ENCODE results near the gene SELENOP. TPM values are rescaled to one million over a fixed set of nuclear protein-coding genes. Genes with fewer than 3 reads are reported as not detected.

Gene SELENOP
- polyA plus RNA-seq (2013, experiment 1 of 2) = 57.0 TPM
- polyA plus RNA-seq (2013, experiment 2 of 2) = 60.6 TPM

- H3K4me2 ChIP-seq (ENCODE audit: low read length, poor library complexity, severe bottlenecking) = peak within 1 kb of the TSS; percentile 39
- no peak within 1 kb of the TSS for H4K8ac ChIP-seq (ENCODE audit: low read length)
- H3K18ac ChIP-seq (ENCODE audit: low read depth in 1 of 2, low read length in 2 of 2) = peak within 1 kb of the TSS; percentile 75
- no peak within 1 kb of the TSS for H3K14ac ChIP-seq (ENCODE audit: low read length in 2 of 2)
- no peaks in the 10 kb centered on the region for H3K79me1 ChIP-seq (replicated peaks; ENCODE audit: low read length, poor library complexity, severe bottlenecking)
- no peak within 1 kb of the TSS for H2BK15ac ChIP-seq (ENCODE audit: low read depth, poor library complexity, severe bottlenecking)
- no peak within 1 kb of the TSS for H2BK5ac ChIP-seq (ENCODE audit: low read depth, low read length, poor library complexity, severe bottlenecking)
- peak within 1 kb of the TSS; percentile 79 for H2BK120ac ChIP-seq (ENCODE audit: low read depth, low read length)
- no peak within 1 kb of the TSS for H3K27ac ChIP-seq (ENCODE audit: low read length, poor library complexity, severe bottlenecking)
- 29% methylated on average over 4 of the region's 8 CpGs for WGBS
- peak within 1 kb of the TSS in 1 of 2 experiments; percentile 84 for H3K4me3 ChIP-seq (ENCODE audit: insufficient read depth in 1 of 2, low read depth in 1 of 2, low read length in 2 of 2)
- no peak within 1 kb of the TSS for H3K23ac ChIP-seq (ENCODE audit: low read length in 2 of 2)
- H3K9me3 ChIP-seq (ENCODE audit: control insufficient read depth, low read length) = no peaks in the 10 kb centered on the region
- no peak within 1 kb of the TSS for H2AFZ ChIP-seq (ENCODE audit: low read depth, low read length)
- H3K36me3 ChIP-seq (ENCODE audit: control insufficient read depth in 1 of 2, insufficient read depth in 2 of 2, low read depth in 1 of 2, low read length in 2 of 2) = peaks cover 0 to 20% of the 10 kb centered on the region in 2 experiments
- H4K91ac ChIP-seq (ENCODE audit: low read length) = no peak within 1 kb of the TSS
- H2AK5ac ChIP-seq (ENCODE audit: low read length, severe bottlenecking) = no peak within 1 kb of the TSS
- H3K9ac ChIP-seq (ENCODE audit: low read length) = peak within 1 kb of the TSS; percentile 95
- DNase-seq = peak; percentile 92
- no peaks in the 10 kb centered on the region for H3K27me3 ChIP-seq (ENCODE audit: control insufficient read depth in 1 of 2, insufficient read depth in 1 of 2, low read length in 2 of 2)
- H3K4me1 ChIP-seq (ENCODE audit: control insufficient read depth, insufficient read depth, low read depth, low read length) = peaks cover 3% of the 10 kb centered on the region
- peak within 1 kb of the TSS in 1 of 2 experiments; percentile 28 for H3K4ac ChIP-seq (ENCODE audit: low read depth in 1 of 2, low read length in 2 of 2)
- H2BK12ac ChIP-seq (ENCODE audit: low read length in 2 of 2) = no peak within 1 kb of the TSS
Observed at GRCh38 chr5:42811591-42812446, at the start of gene SELENOP. TSS of gene SELENOP (minus strand) at chr5:42811892. CDS start at chr5:42808353, 3,539 bp downstream.

- no peak overlapping the region for H4K91ac ChIP-seq (ENCODE audit: low read length)
- no peaks in the 10 kb centered on the region for H3K9me3 ChIP-seq (ENCODE audit: control insufficient read depth, low read length)
- no peak overlapping the region for H2BK12ac ChIP-seq (ENCODE audit: low read length in 2 of 2)
- no peaks in the 10 kb centered on the region for H3K27me3 ChIP-seq (ENCODE audit: control insufficient read depth in 1 of 2, insufficient read depth in 1 of 2, low read length in 2 of 2)
- no peak overlapping the region for H3K14ac ChIP-seq (ENCODE audit: low read length in 2 of 2)
- H2AFZ ChIP-seq (ENCODE audit: low read depth, low read length) = no peak overlapping the region
- H2BK5ac ChIP-seq (ENCODE audit: low read depth, low read length, poor library complexity, severe bottlenecking) = no peak overlapping the region
- H3K36me3 ChIP-seq (ENCODE audit: control insufficient read depth in 1 of 2, insufficient read depth in 2 of 2, low read depth in 1 of 2, low read length in 2 of 2) = no peaks in the 10 kb centered on the region
- 55% methylated on average over 7 of the region's 7 CpGs for WGBS
- DNase-seq = no peak
- no peaks in the 10 kb centered on the region for H3K4me1 ChIP-seq (ENCODE audit: control insufficient read depth, insufficient read depth, low read depth, low read length)
- peak overlapping the region in 1 of 2 experiments; percentile 20 for H3K4me3 ChIP-seq (ENCODE audit: insufficient read depth in 1 of 2, low read depth in 1 of 2, low read length in 2 of 2)
- H2BK15ac ChIP-seq (ENCODE audit: low read depth, poor library complexity, severe bottlenecking) = no peak overlapping the region
- H2BK120ac ChIP-seq (ENCODE audit: low read depth, low read length) = no peak overlapping the region
- H3K79me1 ChIP-seq (replicated peaks; ENCODE audit: low read length, poor library complexity, severe bottlenecking) = no peaks in the 10 kb centered on the region
- H3K23ac ChIP-seq (ENCODE audit: low read length in 2 of 2) = no peak overlapping the region
- no peak overlapping the region for H3K27ac ChIP-seq (ENCODE audit: low read length, poor library complexity, severe bottlenecking)
- H2AK5ac ChIP-seq (ENCODE audit: low read length, severe bottlenecking) = no peak overlapping the region
- no peak overlapping the region for H4K8ac ChIP-seq (ENCODE audit: low read length)
- H3K18ac ChIP-seq (ENCODE audit: low read depth in 1 of 2, low read length in 2 of 2) = no peak overlapping the region
- no peak overlapping the region for H3K4ac ChIP-seq (ENCODE audit: low read depth in 1 of 2, low read length in 2 of 2)
- no peak overlapping the region for H3K4me2 ChIP-seq (ENCODE audit: low read length, poor library complexity, severe bottlenecking)
- peak overlapping the region; percentile 65 for H3K9ac ChIP-seq (ENCODE audit: low read length)
Observed at GRCh38 chr5:42858687-42859086, 47.0 kb upstream of the SELENOP start.

- H3K79me1 ChIP-seq (replicated peaks; ENCODE audit: low read length, poor library complexity, severe bottlenecking) = no peaks in the 10 kb centered on the region
- H3K27ac ChIP-seq (ENCODE audit: low read length, poor library complexity, severe bottlenecking) = no peak overlapping the region
- H2BK5ac ChIP-seq (ENCODE audit: low read depth, low read length, poor library complexity, severe bottlenecking) = no peak overlapping the region
- no peak overlapping the region for H2BK12ac ChIP-seq (ENCODE audit: low read length in 2 of 2)
- 28% methylated on average over 1 of the region's 1 CpG for WGBS
- H3K4me2 ChIP-seq (ENCODE audit: low read length, poor library complexity, severe bottlenecking) = no peak overlapping the region
- H3K36me3 ChIP-seq (ENCODE audit: control insufficient read depth in 1 of 2, insufficient read depth in 2 of 2, low read depth in 1 of 2, low read length in 2 of 2) = no peaks in the 10 kb centered on the region
- H4K91ac ChIP-seq (ENCODE audit: low read length) = no peak overlapping the region
- H3K18ac ChIP-seq (ENCODE audit: low read depth in 1 of 2, low read length in 2 of 2) = no peak overlapping the region
- no peak overlapping the region for H3K4ac ChIP-seq (ENCODE audit: low read depth in 1 of 2, low read length in 2 of 2)
- no peaks in the 10 kb centered on the region for H3K4me1 ChIP-seq (ENCODE audit: control insufficient read depth, insufficient read depth, low read depth, low read length)
- peak overlapping the region; percentile 65 for H3K9ac ChIP-seq (ENCODE audit: low read length)
- H4K8ac ChIP-seq (ENCODE audit: low read length) = no peak overlapping the region
- no peak overlapping the region for H3K23ac ChIP-seq (ENCODE audit: low read length in 2 of 2)
- H3K4me3 ChIP-seq (ENCODE audit: insufficient read depth in 1 of 2, low read depth in 1 of 2, low read length in 2 of 2) = peak overlapping the region in 1 of 2 experiments; percentile 20
- no peak overlapping the region for H2AK5ac ChIP-seq (ENCODE audit: low read length, severe bottlenecking)
- no peak overlapping the region for H2BK15ac ChIP-seq (ENCODE audit: low read depth, poor library complexity, severe bottlenecking)
- H2AFZ ChIP-seq (ENCODE audit: low read depth, low read length) = no peak overlapping the region
- H2BK120ac ChIP-seq (ENCODE audit: low read depth, low read length) = no peak overlapping the region
- no peak for DNase-seq
- no peak overlapping the region for H3K14ac ChIP-seq (ENCODE audit: low read length in 2 of 2)
- no peaks in the 10 kb centered on the region for H3K9me3 ChIP-seq (ENCODE audit: control insufficient read depth, low read length)
- H3K27me3 ChIP-seq (ENCODE audit: control insufficient read depth in 1 of 2, insufficient read depth in 1 of 2, low read length in 2 of 2) = no peaks in the 10 kb centered on the region
Observed at GRCh38 chr5:42858031-42858643, 46.4 kb upstream of the SELENOP start.

GRCh38 chr5:42855811-42856210, 44.1 kb upstream of the SELENOP start:
- DNase-seq = no peak
- no peak overlapping the region for H4K91ac ChIP-seq (ENCODE audit: low read length)
- H3K4me1 ChIP-seq (ENCODE audit: control insufficient read depth, insufficient read depth, low read depth, low read length) = no peaks in the 10 kb centered on the region
- H3K79me1 ChIP-seq (replicated peaks; ENCODE audit: low read length, poor library complexity, severe bottlenecking) = no peaks in the 10 kb centered on the region
- no peak overlapping the region for H3K4me3 ChIP-seq (ENCODE audit: insufficient read depth in 1 of 2, low read depth in 1 of 2, low read length in 2 of 2)
- no peak overlapping the region for H2AFZ ChIP-seq (ENCODE audit: low read depth, low read length)
- no peaks in the 10 kb centered on the region for H3K36me3 ChIP-seq (ENCODE audit: control insufficient read depth in 1 of 2, insufficient read depth in 2 of 2, low read depth in 1 of 2, low read length in 2 of 2)
- H3K4me2 ChIP-seq (ENCODE audit: low read length, poor library complexity, severe bottlenecking) = no peak overlapping the region
- H3K23ac ChIP-seq (ENCODE audit: low read length in 2 of 2) = no peak overlapping the region
- no peak overlapping the region for H3K27ac ChIP-seq (ENCODE audit: low read length, poor library complexity, severe bottlenecking)
- H3K27me3 ChIP-seq (ENCODE audit: control insufficient read depth in 1 of 2, insufficient read depth in 1 of 2, low read length in 2 of 2) = no peaks in the 10 kb centered on the region
- no peak overlapping the region for H3K9ac ChIP-seq (ENCODE audit: low read length)
- H2BK12ac ChIP-seq (ENCODE audit: low read length in 2 of 2) = no peak overlapping the region
- WGBS = 0% methylated on average over 1 of the region's 2 CpGs
- H2AK5ac ChIP-seq (ENCODE audit: low read length, severe bottlenecking) = no peak overlapping the region
- no peak overlapping the region for H3K18ac ChIP-seq (ENCODE audit: low read depth in 1 of 2, low read length in 2 of 2)
- no peak overlapping the region for H3K4ac ChIP-seq (ENCODE audit: low read depth in 1 of 2, low read length in 2 of 2)
- H2BK120ac ChIP-seq (ENCODE audit: low read depth, low read length) = no peak overlapping the region
- no peak overlapping the region for H2BK5ac ChIP-seq (ENCODE audit: low read depth, low read length, poor library complexity, severe bottlenecking)
- no peak overlapping the region for H2BK15ac ChIP-seq (ENCODE audit: low read depth, poor library complexity, severe bottlenecking)
- H3K9me3 ChIP-seq (ENCODE audit: control insufficient read depth, low read length) = no peaks in the 10 kb centered on the region
- no peak overlapping the region for H4K8ac ChIP-seq (ENCODE audit: low read length)
- no peak overlapping the region for H3K14ac ChIP-seq (ENCODE audit: low read length in 2 of 2)
